ENCODE data around the gene UBA52. TPM values are rescaled to one million over a fixed set of nuclear protein-coding genes. Genes with fewer than 3 reads are reported as not detected.

The UBA52 gene
- total and polyA plus RNA-seq, 2 of the 13 experiments (the other 11 are each of a cell fraction or from before 2014, with no cell fraction given), result 959 to 1,782 TPM

DNA sequence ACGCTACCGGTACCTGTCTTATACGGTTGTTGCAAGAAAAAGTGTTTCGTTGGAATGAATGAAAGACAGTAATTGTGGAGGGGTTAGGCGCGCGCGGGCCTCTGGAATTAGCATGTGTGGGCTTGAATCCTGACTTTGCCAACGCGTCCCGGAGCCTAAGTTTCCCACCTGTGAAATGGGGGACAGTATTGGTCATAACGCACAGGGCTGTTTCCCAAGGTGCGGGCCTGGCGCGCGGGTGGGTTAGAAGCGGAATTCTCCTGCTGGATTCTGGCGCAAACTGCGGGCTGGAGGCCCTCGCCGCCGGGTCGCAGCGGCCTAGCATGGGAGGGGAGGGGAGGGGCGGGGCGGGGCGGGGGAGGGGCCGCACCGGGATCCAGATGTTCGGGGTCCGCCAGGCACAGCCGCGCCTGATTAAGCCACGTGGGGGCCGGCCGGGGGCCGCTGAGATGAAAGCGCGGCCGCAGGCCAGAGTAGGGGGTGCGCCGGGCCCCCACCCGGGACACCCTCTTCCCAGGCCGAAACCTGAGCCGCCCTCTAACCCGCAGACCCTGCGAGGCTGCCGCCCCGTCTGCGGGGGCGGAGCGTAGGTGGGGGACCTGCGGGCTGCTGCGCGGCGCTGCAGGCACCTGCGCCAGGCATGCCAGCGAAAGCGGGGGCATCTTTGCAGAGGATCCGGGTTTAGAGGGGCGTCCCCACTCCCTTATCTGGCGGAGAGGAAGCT is 39.8 kb downstream of the UBA52 start (continued):
- TF ChIP-seq TBP (CRISPR knock-in tag; IDR thresholded peaks at IDR 0.05) (no peak), RARA (CRISPR knock-in tag; IDR thresholded peaks at IDR 0.05) (peak; percentile 77), SP5 (CRISPR knock-in tag; IDR thresholded peaks at IDR 0.05; ENCODE audit: borderline replicate concordance, low read depth) (peak; percentile 83), PITX1 (CRISPR knock-in tag; IDR thresholded peaks at IDR 0.05) (0 out of 2 replicates have a peak, but pooled peaks have one; percentile 20), RXRA (CRISPR knock-in tag; IDR thresholded peaks at IDR 0.05) (peak; percentile 87), ZNF354B (CRISPR knock-in tag; IDR thresholded peaks at IDR 0.05) (no peak), HNRNPLL (IDR thresholded peaks at IDR 0.05; ENCODE audit: low read depth, low read length, poor library complexity, severe bottlenecking) (peak; percentile 94), CBFB (CRISPR knock-in tag; IDR thresholded peaks at IDR 0.05) (peak; percentile 53; the same call in 1 of the 2 replicates), SIX4 (CRISPR knock-in tag; IDR thresholded peaks at IDR 0.05) (peak; percentile 92), NR2F1 (CRISPR knock-in tag; IDR thresholded peaks at IDR 0.05) (0 out of 4 replicates have a peak, but pooled peaks of 1 of the 2 experiments have one; percentile 13), ZNF510 (CRISPR knock-in tag; IDR thresholded peaks at IDR 0.05; ENCODE audit: low read depth) (no peak), SOX13 (IDR thresholded peaks at IDR 0.05) (no peak), SOX13 (CRISPR knock-in tag; conservative IDR thresholded peaks at IDR 0.05 in 1 of 2, IDR thresholded peaks at IDR 0.05 in 1 of 2) (peak in 1 of 2 experiments; percentile 53; a peak in 2 of 4 replicates), ZFP62 (CRISPR knock-in tag; IDR thresholded peaks at IDR 0.05) (no peak), NR2F6 (IDR thresholded peaks at IDR 0.05) (no peak), NR2F6 (CRISPR knock-in tag; IDR thresholded peaks at IDR 0.05) (peak; percentile 50; the same call in 1 of the 2 replicates), TCF7 (IDR thresholded peaks at IDR 0.05; ENCODE audit: low read depth) (peak; percentile 81), SIX1 (CRISPR knock-in tag; IDR thresholded peaks at IDR 0.05; ENCODE audit: borderline replicate concordance) (peak; percentile 66; the same call in 1 of the 2 replicates), FOSL2 (CRISPR knock-in tag; IDR thresholded peaks at IDR 0.05) (0 out of 2 replicates have a peak, but pooled peaks have one; percentile 13), TBX2 (CRISPR knock-in tag; IDR thresholded peaks at IDR 0.05; ENCODE audit: borderline replicate concordance) (peak; percentile 60; the same call in 1 of the 2 replicates), TARDBP (CRISPR knock-in tag; IDR thresholded peaks at IDR 0.05) (peak; percentile 43; the same call in 1 of the 2 replicates), KAT8 (CRISPR knock-in tag; IDR thresholded peaks at IDR 0.05) (0 out of 2 replicates have a peak, but pooled peaks have one; percentile 8), SP1 (IDR thresholded peaks at IDR 0.05) (no peak), SP1 (CRISPR knock-in tag; IDR thresholded peaks at IDR 0.05) (peak; percentile 45; the same call in 1 of the 2 replicates), TEAD3 (CRISPR knock-in tag; optimal IDR thresholded peaks at IDR 0.05; ENCODE audit: borderline replicate concordance) (peak; percentile 29), KDM2A (CRISPR knock-in tag; IDR thresholded peaks at IDR 0.05; ENCODE audit: borderline replicate concordance, low read depth) (peak; percentile 70), FOXA3 (CRISPR knock-in tag; IDR thresholded peaks at IDR 0.05) (peak; percentile 24; the same call in 1 of the 2 replicates)
- TF ChIP-seq, protein P1, sequence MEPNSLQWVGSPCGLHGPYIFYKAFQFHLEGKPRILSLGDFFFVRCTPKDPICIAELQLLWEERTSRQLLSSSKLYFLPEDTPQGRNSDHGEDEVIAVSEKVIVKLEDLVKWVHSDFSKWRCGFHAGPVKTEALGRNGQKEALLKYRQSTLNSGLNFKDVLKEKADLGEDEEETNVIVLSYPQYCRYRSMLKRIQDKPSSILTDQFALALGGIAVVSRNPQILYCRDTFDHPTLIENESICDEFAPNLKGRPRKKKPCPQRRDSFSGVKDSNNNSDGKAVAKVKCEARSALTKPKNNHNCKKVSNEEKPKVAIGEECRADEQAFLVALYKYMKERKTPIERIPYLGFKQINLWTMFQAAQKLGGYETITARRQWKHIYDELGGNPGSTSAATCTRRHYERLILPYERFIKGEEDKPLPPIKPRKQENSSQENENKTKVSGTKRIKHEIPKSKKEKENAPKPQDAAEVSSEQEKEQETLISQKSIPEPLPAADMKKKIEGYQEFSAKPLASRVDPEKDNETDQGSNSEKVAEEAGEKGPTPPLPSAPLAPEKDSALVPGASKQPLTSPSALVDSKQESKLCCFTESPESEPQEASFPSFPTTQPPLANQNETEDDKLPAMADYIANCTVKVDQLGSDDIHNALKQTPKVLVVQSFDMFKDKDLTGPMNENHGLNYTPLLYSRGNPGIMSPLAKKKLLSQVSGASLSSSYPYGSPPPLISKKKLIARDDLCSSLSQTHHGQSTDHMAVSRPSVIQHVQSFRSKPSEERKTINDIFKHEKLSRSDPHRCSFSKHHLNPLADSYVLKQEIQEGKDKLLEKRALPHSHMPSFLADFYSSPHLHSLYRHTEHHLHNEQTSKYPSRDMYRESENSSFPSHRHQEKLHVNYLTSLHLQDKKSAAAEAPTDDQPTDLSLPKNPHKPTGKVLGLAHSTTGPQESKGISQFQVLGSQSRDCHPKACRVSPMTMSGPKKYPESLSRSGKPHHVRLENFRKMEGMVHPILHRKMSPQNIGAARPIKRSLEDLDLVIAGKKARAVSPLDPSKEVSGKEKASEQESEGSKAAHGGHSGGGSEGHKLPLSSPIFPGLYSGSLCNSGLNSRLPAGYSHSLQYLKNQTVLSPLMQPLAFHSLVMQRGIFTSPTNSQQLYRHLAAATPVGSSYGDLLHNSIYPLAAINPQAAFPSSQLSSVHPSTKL (CRISPR knock-in tag; IDR thresholded peaks at IDR 0.05), result peak; percentile 45; the same call in 1 of the 2 replicates
- TF ChIP-seq, protein P2, sequence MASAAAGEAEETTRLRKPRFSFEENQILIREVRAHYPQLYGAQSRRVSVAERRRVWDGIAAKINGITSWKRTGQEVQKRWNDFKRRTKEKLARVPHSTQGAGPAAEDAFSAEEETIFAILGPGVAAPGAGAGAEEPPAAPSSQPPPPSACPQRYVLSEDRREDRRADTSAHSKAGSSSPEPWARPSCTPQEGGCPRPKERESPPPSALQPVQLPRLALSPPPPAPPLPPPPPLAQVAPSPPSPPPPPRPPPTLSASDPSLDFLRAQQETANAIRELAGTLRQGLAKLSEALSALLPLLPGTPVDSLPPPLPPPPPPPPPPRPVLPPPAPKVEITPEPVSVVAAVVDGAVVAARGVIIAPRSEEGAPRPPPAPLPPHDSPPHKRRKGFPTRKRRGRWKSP (CRISPR knock-in tag; IDR thresholded peaks at IDR 0.05), result peak; percentile 89
